GM12878 (cell line): ENCODE results near the gene PLB1.

ENCODE experiments used
- CBX5 ChIP-seq: sonication (generic); IDR thresholded peaks from 2 replicates; pipeline ENCODE4 v1.6.1; 2016; ENCODE audit warnings: low read depth, moderate library complexity, mild to moderate bottlenecking, inconsistent platforms
- EZH2 ChIP-seq: IDR thresholded peaks from 2 replicates; pipeline ENCODE4 v1.6.1; 2012; ENCODE audit warnings: low read depth, mild to moderate bottlenecking, control low read depth, inconsistent platforms, low read length, borderline replicate concordance; ENCODE audit not compliant: control insufficient read depth
- GABPA ChIP-seq: IDR thresholded peaks from 2 replicates; pipeline ENCODE4 v1.6.1; 2014; ENCODE audit warnings: antibody characterized with exemption, low read depth, mild to moderate bottlenecking, inconsistent platforms
- IRF3 ChIP-seq: fragments of 450-650 bp; IDR thresholded peaks from 2 replicates; pipeline ENCODE4 v1.6.1; 2014; ENCODE audit warnings: mild to moderate bottlenecking
- ZNF24 ChIP-seq: fragments of 450-650 bp; IDR thresholded peaks from 2 replicates; pipeline ENCODE4 v1.6.1; 2017; ENCODE audit warnings: antibody characterized with exemption, mild to moderate bottlenecking

GRCh38 chr2:28650266-28650584 lies 154.4 kb downstream of the PLB1 start:
- TF ChIP-seq GABPA (no peak), ZNF24 (no peak), EZH2 (no peak), IRF3 (no peak), CBX5 (no peak)
